22Rv1 (cell line): ENCODE data around the gene RPGR.

Experiments
- CTCF ChIP-seq: fragments of 450-650 bp; IDR thresholded peaks from 2 replicates; pipeline ENCODE4 v1.5.1; 2017; ENCODE audit warnings: mild to moderate bottlenecking
- ZFX ChIP-seq: fragments of 450-650 bp; IDR thresholded peaks from 2 replicates; pipeline ENCODE4 v1.6.1; 2017; ENCODE audit warnings: antibody characterized with exemption, borderline replicate concordance

GRCh38 chrX:38224160-38224559 lies 103.1 kb downstream of the RPGR start:
- no peak for TF ChIP-seq CTCF
- no peak for TF ChIP-seq ZFX
